ENCODE results near the gene TEX44. TPM values are rescaled to one million over a fixed set of nuclear protein-coding genes. Genes with fewer than 3 reads are reported as not detected.

The TEX44 gene
- total and polyA plus RNA-seq, 2 of the 13 experiments (the other 11 are each of a cell fraction or from before 2014, with no cell fraction given), result not detected

DNA sequence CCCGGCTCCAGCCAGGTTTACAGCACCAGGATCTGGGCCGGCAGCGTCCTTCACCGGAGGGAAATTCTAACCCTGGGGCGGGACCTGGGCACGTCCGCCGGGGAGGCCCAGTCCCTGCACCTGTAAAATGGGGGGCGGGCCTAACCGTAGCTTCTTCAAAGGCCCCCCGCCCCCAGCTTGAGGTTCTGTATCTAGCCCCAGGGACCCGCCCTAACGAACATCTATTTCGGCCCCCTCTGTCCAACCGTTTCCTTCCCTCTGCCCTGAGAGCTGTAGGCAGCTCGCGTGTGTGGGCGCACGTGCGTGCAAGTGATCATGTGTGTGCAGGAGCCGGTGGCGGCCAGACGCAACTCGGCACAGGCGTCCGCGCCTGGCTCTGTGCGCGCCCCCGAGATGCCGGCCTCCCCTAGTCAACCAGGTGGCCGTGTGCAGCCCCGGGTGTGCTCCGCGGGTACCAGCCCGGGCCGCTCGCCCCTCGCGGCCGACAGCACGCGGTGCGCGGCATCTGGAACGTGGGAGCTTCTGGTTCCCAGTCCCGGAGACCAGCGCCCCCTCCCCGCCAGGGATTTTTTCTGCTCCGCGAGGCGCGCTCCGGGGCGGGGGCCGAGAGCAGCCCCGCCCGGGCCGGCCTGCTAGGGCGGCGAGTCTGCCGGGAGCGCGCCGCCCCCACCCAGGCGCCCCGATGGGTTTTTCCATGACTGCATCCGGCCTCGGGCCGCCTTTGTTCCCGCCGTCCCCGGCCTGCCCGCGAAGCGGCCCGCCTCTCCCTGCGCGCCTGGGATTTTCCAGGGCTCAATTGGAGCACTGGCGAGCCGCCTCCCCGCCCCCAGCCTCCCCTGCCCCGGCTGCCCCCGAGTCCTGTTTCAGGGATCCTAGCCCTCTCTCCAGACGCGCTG lies 21.2 kb downstream of the TEX44 start (continued):
- TF ChIP-seq ZNF503 (CRISPR knock-in tag; IDR thresholded peaks at IDR 0.05) (no peak; the same call in none of the 2 replicates), ZNF652 (CRISPR knock-in tag; IDR thresholded peaks at IDR 0.05; ENCODE audit: borderline replicate concordance, low read depth) (no peak), SRSF9 (IDR thresholded peaks at IDR 0.05; ENCODE audit: borderline replicate concordance, insufficient read depth, low read depth, low read length, poor library complexity, severe bottlenecking) (no peak), ZFAT (CRISPR knock-in tag; conservative IDR thresholded peaks at IDR 0.05) (no peak), EED (CRISPR knock-in tag; IDR thresholded peaks at IDR 0.05) (peak; percentile 85; the same call in 1 of the 2 replicates), ZBTB49 (CRISPR knock-in tag; IDR thresholded peaks at IDR 0.05; ENCODE audit: borderline replicate concordance) (no peak; the same call in 1 of the 2 replicates), ZNF460 (CRISPR knock-in tag; IDR thresholded peaks at IDR 0.05; ENCODE audit: borderline replicate concordance) (0 out of 2 replicates have a peak, but pooled peaks have one; percentile 17), ZMYM2 (CRISPR knock-in tag; IDR thresholded peaks at IDR 0.05) (peak; percentile 60; the same call in 1 of the 2 replicates), PHF5A (CRISPR knock-in tag; IDR thresholded peaks at IDR 0.05; ENCODE audit: low read depth, unreplicated experiment) (no peak), ZNF382 (CRISPR knock-in tag; IDR thresholded peaks at IDR 0.05; ENCODE audit: borderline replicate concordance) (no peak), ZNF878 (CRISPR knock-in tag; IDR thresholded peaks at IDR 0.05) (no peak), ZNF441 (CRISPR knock-in tag; IDR thresholded peaks at IDR 0.05; ENCODE audit: borderline replicate concordance) (peak; percentile 69; the same call in 1 of the 2 replicates), HES4 (CRISPR knock-in tag; IDR thresholded peaks at IDR 0.05; ENCODE audit: borderline replicate concordance) (peak; percentile 89), RFX5 (IDR thresholded peaks at IDR 0.05; ENCODE audit: low read depth, low read length) (no peak), MTF2 (CRISPR knock-in tag; IDR thresholded peaks at IDR 0.05; ENCODE audit: borderline replicate concordance) (peak; percentile 76; the same call in 1 of the 2 replicates), ZNF331 (CRISPR knock-in tag; IDR thresholded peaks at IDR 0.05) (peak; percentile 67), CHD2 (IDR thresholded peaks at IDR 0.05; ENCODE audit: low read depth, low read length) (no peak; the same call in 1 of the 2 replicates), CBX2 (IDR thresholded peaks at IDR 0.05; ENCODE audit: low read depth, low read length) (no peak), CBX2 (CRISPR knock-in tag; IDR thresholded peaks at IDR 0.05; ENCODE audit: low read depth) (no peak)
- TF ChIP-seq, protein P1, sequence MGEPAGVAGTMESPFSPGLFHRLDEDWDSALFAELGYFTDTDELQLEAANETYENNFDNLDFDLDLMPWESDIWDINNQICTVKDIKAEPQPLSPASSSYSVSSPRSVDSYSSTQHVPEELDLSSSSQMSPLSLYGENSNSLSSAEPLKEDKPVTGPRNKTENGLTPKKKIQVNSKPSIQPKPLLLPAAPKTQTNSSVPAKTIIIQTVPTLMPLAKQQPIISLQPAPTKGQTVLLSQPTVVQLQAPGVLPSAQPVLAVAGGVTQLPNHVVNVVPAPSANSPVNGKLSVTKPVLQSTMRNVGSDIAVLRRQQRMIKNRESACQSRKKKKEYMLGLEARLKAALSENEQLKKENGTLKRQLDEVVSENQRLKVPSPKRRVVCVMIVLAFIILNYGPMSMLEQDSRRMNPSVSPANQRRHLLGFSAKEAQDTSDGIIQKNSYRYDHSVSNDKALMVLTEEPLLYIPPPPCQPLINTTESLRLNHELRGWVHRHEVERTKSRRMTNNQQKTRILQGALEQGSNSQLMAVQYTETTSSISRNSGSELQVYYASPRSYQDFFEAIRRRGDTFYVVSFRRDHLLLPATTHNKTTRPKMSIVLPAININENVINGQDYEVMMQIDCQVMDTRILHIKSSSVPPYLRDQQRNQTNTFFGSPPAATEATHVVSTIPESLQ (CRISPR knock-in tag; conservative IDR thresholded peaks at IDR 0.05), result no peak
- TF ChIP-seq, protein P2, sequence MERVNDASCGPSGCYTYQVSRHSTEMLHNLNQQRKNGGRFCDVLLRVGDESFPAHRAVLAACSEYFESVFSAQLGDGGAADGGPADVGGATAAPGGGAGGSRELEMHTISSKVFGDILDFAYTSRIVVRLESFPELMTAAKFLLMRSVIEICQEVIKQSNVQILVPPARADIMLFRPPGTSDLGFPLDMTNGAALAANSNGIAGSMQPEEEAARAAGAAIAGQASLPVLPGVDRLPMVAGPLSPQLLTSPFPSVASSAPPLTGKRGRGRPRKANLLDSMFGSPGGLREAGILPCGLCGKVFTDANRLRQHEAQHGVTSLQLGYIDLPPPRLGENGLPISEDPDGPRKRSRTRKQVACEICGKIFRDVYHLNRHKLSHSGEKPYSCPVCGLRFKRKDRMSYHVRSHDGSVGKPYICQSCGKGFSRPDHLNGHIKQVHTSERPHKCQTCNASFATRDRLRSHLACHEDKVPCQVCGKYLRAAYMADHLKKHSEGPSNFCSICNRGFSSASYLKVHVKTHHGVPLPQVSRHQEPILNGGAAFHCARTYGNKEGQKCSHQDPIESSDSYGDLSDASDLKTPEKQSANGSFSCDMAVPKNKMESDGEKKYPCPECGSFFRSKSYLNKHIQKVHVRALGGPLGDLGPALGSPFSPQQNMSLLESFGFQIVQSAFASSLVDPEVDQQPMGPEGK (CRISPR knock-in tag; IDR thresholded peaks at IDR 0.05), result peak; percentile 92
